ENCODE data around the gene SMDT1.
"Not testable (repeated sequence)": the region's sequence is repeated elsewhere in the genome, so short reads cannot be mapped to it uniquely, and the experiment has no call there.

DNA sequence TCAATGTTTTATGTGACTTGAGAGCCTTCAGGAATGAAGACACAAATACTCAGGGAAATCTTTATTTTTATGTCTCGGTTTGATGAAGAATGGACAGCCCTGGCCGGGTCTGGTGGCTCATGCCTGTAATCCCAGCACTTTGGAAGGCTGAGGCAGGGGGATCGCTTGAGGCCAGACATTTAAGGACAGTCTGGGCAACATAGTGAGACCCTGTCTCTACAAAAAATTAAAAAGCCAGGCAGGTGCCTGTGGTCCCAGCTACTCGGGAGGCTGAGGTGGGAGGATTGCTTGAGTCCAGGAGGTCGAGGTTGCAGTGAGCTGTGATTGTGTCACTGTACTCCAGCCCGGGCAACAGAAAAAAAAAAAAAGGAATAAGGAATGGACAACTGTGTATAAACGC, 8.0 kb upstream of the SMDT1 start:
- not testable (repeated sequence) for TF ChIP-seq CTCF, POLR2A (IDR thresholded peaks at IDR 0.05)

Data from right lobe of liver (tissue), 4 donors.